Measurements from ENCODE around the gene JSRP1.

Gene JSRP1

DNA sequence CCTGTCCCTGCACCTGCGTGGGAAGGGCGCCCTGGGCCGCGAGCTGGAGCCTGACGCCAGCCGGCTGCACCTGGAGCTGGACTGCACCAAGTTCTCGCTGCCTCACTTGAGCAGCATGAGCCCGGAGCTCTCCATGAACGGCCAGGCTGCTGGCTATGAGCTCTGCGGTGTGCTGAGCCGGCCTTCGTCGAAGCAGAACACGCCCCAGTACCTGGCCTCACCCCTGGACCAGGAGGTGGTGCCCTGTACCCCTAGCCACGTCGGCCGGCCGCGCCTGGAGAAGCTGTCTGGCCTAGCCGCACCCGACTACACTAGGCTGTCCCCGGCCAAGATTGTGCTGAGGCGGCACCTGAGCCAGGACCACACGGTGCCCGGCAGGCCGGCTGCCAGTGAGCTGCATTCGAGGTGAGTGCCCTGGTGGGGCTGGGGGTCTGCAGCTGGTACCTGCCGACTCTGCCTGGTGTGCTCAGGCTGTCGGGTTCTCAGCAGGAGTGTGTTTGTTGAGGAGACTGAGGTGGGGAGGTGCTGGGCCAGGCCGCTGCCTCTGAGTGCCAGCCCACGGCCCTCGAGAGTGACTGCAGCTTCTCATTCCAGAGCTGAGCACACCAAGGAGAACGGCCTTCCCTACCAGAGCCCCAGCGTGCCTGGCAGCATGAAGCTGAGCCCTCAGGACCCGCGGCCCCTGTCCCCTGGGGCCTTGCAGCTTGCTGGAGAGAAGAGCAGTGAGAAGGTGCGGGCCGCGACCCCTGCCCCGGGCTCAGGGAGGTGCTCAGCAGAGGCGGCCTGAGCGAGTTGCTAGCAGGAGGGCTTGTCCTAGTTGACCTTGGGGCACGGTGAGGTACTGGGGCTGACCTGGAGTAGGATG lies 39.6 kb downstream of the JSRP1 start:
- DNase-seq = no peak

DNA sequence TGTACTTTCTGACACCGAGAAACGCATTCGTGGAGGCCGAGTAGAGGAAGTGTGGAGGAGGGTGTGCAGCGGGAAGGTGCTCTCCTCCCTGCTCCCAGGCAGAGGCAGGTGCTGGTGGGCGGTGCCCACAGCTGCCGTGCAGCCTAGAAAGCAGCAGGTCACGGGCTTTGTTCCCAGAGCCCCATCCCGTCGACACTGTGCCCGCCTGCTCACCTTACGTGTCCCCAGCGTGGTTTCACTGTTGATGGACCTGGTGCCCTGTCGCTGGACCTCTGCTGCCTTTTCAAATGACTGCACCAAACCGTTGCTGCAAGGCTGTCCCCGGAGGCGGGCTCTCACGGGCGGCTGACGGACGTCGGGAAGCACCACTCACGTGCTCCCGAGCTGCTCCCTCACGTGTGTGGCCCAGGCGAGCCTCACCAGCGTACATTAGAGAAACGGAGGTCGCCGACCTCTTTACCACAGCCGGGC lies 40.9 kb downstream of the JSRP1 start:
- no peak for DNase-seq

DNA sequence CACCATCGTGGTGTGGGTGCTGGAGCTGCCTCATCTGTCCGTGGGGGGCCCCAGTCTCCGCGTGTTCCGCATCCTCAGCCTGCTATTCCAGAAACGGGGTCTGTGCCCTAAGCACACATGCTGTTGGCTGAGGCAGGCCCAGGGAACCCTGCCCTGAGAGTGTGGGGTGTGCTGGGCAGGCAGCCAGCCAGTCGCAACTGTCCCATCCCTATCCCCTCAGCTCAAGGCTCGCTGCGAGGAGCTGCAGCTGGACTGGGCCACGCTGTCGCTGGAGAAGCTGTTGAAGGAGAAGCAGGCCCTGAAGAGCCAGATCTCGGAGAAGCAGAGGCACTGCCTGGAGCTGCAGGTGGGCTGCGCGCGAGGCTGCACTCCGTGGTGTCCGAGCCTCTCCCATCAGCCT lies 42.0 kb downstream of the JSRP1 start:
- no peak for DNase-seq

DNA sequence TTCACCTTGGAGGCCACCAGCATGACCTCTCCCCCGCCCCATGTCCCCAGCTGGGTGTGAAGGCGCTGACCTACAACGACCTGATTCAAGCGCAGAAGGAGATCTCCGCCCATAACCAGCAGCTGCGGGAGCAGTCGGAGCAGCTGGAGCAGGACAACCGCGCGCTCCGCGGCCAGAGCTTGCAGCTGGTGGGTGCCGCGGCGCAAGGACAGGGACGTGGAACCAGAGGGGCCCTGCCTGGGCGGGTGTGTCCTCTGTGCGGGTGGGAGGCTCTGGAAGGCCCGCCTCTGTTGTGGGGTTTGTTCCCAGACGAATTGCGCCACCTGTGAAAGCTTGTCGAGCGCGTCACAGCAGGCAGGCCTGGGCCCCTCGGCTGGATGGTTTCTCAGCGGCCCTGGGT lies 42.4 kb downstream of the JSRP1 start:
- no peak for DNase-seq

DNA sequence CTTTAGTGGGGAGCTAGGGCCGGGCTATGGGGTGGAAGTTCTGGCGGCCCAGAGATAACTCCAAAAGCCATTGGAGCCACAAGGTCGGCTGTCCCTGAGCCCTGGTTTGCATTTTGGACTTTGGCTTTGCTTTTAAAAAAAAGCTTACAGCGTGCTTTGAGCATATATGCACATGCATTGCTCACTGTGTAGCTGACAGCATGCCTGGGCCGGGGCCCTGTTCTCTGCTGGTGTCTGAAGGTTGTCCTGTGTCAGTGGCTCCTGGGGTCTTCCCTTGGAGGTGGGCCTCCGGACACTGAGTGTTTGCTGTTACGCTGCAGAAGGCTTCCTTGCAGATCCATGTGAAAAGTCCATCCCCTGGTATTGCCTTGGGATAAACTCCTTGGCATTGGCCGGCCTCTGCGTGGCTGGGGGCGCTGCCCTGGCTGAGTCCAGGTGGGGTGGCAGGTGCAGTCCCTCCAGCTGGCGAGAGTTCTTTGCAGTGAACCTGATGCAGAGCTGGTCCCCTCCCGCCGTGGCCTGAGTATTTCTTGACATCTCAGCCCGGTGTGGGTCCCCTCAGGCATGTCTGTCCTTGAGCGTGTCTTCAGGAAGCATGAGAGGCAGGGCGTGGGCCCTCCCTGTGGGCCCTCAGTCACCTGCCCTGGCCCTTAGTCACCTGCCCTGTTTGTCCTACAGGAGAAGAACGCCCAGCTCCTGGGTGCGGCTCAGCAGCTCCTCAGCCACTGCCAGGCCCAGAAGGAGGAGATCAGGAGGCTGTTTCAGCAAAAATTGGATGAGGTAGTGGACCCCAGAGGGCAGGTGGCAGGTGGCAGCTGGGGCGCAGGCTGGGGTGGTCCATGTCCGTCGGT lies 43.1 kb downstream of the JSRP1 start:
- no peak for DNase-seq

DNA sequence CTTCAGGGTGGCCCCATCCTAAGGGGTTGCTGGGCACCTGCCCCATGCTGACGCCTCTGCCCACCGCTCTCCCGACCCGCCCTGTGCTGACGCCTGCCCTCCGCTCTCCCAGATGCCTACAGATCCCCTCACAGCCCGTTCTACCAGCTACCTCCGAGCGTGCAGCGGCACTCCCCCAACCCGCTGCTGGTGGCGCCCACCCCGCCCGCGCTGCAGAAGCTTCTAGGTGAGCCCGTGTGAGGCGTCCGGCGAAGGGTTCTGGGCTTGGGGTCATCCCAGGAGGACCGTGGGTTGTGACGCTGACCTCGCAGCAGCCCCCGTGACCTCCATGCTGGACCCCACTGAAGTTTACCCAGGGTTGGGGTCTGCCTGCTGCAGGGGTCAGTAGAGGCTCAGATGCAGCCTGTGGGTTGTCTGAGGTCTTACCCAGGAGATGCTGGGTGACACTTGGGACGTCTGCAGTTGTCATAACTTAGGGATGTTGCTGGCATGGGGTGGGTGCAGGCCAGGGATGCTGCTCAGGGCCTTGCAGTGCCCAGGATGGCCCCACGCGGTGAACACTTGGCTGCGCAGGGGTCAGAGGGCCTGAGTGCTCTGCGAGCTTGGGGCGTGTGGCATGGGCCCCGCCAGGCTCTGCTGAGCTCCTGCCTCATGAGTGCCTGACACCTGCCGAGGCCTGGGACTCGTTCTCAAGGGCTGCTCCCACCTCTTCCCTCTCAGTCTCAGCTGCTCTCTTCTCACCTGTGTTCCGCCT lies 45.1 kb downstream of the JSRP1 start:
- no peak for DNase-seq

DNA sequence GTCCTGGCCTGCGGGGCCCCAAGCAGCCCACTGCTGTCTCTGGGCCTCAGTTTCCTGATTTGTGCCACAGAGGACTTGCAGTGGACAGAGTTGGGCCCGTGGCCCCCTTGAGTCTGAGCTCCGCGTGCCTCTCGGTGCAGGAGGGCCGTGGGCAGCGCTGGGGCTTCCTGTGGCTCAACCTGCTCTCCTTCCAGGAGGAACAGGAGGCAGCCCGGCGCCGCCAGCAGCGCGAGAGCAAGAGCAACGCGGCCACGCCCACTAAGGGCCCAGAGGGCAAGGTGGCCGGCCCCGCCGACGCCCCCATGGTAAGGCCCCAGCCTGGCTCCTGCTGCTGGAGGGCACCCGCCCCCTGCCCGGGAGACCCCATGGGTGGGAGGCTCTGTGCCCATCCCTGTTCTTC lies 46.0 kb downstream of the JSRP1 start:
- DNase-seq = no peak

DNA sequence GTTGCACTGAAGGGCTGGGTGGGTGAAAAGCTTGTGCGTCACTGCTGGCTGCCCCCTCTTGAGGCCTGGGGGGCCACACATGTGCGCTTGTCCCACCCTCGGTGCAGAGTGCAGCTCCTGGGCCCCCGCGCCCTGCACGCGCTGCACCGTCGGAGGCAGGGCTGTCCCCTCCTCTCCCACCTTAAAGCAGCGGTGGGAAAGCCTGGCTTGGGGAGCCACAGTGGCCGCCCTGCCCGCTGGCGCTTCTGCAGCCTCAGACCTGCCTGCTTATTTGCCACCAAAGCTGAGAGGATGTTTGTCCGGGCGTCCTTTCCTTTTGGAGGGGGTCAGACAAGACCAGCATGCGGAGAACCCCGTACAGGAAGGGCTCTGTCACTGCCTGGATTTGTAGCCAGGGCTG lies 46.8 kb downstream of the JSRP1 start:
- DNase-seq = no peak

DNA sequence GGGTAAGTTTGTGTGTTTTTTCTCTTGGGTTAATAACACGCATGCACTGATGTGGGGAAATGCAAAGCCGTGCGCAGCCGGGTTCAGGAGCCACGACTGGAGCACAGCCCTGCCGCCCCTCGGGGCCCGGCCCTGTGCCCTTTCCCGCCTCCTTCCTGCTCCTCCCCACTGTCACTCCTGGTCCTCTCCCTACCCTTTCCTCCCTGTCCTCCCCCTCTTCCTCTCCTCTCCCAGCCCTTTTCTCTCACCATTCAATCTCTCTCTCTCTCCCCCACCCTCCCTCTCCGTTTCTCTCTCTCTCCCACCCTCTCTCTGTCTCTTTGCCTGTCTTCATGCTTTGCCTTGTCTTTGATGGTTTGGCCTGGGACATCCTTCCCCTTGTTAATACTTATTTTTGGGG lies 47.2 kb downstream of the JSRP1 start:
- DNase-seq = no peak

DNA sequence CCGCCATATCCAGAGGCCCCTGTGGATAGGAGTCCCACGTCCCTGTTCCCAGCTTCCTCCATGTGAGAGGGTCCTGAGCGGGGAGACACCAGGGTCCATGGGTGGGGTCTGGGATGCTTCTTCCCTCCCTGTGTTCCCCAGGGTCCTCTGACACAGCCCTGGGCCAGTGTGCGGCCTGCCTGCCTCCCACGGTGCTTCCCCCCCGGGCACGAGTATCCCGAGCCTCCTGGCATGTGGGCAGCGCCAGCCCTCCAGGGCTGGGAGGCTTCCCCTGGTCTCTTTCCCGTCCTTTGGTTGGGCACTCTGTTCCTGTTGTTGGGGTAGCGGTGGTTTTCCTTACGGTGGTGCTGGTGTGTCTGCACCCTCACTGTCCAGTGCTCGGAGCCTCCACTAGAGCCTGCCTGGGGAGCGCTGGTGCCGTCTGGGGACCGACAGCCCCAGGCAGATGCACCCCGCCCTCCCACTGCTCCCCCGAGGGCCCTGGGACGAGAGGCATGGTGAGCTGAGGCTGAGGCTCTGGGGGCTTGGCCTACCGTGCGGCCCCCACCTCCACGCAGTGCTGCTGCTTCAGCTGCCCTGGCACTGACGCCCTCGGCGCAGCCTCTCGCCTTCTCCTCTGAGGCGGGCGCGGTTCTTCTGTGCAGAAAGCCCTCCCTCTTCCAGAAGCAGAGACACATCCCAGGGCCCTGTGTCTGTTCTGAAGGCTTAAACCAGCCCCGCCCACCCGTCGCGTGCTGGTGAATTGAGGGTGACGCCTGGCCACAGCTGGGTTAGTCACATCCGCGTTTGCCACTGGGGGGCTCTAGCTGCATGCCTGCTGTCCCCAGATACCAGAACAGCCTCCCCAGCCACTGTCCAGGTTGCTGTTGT lies 48.0 kb downstream of the JSRP1 start:
- DNase-seq = peak in 2 of 3 donors; percentile 46 to 49

DNA sequence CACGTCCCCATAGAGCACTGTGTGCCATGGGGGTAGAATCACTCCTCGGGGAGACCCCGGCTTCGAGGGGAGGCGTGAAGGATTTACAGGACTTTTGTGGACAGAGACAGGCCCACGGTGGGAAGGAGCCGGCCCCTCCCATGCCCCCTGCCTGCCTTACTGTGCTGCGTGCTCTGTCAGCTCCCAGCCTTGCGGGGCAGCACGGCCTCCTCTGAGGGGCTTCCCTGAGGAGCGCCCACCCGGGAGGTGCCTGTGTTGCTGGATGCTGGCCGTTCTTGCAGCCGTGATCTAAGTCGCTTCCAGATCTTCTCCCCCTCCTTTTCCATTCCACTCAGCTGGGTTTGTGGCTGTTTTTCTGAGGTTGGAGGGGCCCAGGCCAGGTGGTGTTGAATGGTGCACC lies 49.2 kb downstream of the JSRP1 start:
- DNase-seq = no peak

DNA sequence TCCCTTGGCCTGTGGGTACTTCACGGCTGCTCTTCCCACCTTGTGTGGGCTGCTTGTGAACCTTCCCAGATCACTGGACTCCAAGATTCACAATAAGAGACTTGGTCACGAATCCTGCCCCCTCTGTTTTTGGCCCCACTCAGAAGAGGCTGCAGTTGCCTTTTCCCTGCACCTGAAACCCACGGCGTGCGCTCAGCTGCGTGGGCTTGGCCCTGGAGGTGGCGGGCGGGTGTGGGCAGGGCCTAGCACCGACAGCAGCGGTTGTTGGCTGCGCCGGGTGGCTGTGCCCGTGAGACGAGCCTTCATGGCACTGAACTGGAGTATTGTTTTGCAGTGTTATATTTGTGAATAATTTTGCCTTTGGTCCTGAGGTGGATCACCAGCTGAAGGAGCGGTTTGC lies 53.9 kb downstream of the JSRP1 start:
- no peak for DNase-seq
